SK-N-DZ (cell line): Measurements from ENCODE around the gene EVPLL.
"Not testable (repeated sequence)": the region's sequence is repeated elsewhere in the genome, so short reads cannot be mapped to it uniquely, and the experiment has no call there.

Source experiments
- DNase-seq: peaks from one replicate; pipeline ENCODE4 v3.0.0-alpha.2; 2015; ENCODE audit warnings: low spot score
- small RNA-seq, 2 experiments: library from RNA; depleted of rRNA; stranded (forward); fragments of <200 nt; gene quantifications; one replicate each; pipeline ENCODE3, GENCODE V24; 2014

The EVPLL gene

DNA sequence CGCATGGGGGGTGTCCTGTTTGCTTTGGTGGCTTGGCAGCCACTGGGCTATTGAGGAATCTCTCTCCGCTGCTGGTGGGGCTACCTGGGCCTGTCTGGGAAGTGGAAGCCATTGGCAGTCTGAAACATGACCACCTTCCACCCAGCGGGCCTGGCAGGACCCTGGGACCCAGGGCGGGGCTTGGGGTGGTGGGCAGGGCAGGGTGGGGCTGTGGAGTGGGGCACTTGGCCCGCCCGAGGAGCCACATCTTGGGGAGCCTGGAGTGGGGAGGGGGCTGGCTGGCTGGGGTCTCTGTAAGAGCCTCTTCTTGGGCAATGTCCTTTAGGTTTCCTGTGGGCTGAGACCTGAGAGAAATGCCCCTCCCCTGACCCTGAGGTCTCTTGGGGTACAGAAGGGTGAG is 48.0 kb downstream of the EVPLL start:
- DNase-seq = not testable (repeated sequence)

- not testable (repeated sequence) for DNase-seq
These were observed 49.1 kb downstream of the EVPLL start for GRCh38 chr17:18426639-18427038.

GRCh38 chr17:18432206-18432605 is 54.6 kb downstream of the EVPLL start:
- DNase-seq = not testable (repeated sequence)

Small RNA genes within 50 kb of the gene (small RNA-seq; reads per million reads assigned to genes)
- gene AL353997.5 (0 reads per million in 2 experiments), gene YWHAEP2 (0 reads per million in 2 experiments)
